Thyroid gland (tissue), 4 donors: ENCODE measurements around the gene PCDHA8.

Source experiments
- POLR2A ChIP-seq, 2 donors: fragments of 450-650 bp; IDR thresholded peaks; one replicate each; pipeline ENCODE4 v1.6.1; 2017; ENCODE audit warnings: antibody characterized with exemption in 2 of 2, mild to moderate bottlenecking in 2 of 2, moderate library complexity in 1 of 2
- TF ChIP-seq, protein P1 (sequence below), 6 experiments: fragments of 200-600 bp in 3 of 6; fragments of 450-650 bp in 3 of 6; sonication (generic) in 3 of 6; IDR thresholded peaks; one replicate each; pipeline ENCODE4 v1.5.1; 2016 to 2019; ENCODE audit warnings: antibody characterized with exemption in 6 of 6, mild to moderate bottlenecking in 2 of 6, inconsistent platforms in 1 of 6, moderate library complexity in 1 of 6

DNA sequence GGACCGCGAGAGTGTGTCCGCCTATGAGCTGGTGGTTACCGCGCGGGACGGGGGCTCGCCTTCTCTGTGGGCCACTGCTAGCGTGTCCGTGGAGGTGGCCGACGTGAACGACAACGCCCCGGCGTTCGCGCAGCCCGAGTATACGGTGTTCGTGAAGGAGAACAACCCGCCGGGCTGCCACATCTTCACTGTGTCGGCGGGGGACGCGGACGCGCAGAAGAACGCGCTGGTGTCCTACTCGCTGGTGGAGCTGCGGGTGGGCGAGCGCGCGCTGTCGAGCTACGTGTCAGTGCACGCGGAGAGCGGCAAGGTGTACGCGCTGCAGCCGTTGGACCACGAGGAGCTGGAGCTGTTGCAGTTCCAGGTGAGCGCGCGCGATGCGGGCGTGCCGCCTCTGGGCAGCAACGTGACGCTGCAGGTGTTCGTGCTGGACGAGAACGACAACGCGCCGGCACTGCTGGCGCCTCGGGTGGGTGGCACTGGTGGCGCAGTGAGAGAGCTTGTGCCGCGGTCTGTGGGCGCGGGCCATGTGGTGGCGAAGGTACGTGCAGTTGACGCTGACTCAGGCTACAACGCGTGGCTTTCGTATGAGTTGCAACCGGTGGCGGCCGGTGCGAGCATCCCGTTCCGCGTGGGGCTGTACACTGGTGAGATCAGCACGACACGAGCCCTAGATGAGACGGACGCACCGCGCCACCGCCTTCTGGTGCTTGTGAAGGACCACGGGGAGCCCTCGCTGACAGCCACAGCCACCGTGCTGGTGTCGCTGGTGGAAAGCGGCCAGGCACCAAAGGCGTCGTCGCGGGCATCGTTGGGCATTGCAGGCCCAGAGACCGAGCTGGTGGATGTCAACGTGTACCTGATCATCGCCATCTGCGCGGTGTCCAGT lies 5.1 kb upstream of the PCDHA8 start:
- TF ChIP-seq, protein P1, sequence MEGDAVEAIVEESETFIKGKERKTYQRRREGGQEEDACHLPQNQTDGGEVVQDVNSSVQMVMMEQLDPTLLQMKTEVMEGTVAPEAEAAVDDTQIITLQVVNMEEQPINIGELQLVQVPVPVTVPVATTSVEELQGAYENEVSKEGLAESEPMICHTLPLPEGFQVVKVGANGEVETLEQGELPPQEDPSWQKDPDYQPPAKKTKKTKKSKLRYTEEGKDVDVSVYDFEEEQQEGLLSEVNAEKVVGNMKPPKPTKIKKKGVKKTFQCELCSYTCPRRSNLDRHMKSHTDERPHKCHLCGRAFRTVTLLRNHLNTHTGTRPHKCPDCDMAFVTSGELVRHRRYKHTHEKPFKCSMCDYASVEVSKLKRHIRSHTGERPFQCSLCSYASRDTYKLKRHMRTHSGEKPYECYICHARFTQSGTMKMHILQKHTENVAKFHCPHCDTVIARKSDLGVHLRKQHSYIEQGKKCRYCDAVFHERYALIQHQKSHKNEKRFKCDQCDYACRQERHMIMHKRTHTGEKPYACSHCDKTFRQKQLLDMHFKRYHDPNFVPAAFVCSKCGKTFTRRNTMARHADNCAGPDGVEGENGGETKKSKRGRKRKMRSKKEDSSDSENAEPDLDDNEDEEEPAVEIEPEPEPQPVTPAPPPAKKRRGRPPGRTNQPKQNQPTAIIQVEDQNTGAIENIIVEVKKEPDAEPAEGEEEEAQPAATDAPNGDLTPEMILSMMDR (IDR thresholded peaks at IDR 0.05), result no peak
- TF ChIP-seq POLR2A (IDR thresholded peaks at IDR 0.05), result no peak
